GM12873 (cell line): ENCODE measurements around the gene MMRN1.

Experiments
- TF ChIP-seq, protein P1 (sequence below): IDR thresholded peaks from 2 replicates; pipeline ENCODE4 v1.5.1; 2012; ENCODE audit warnings: low read depth, mild to moderate bottlenecking, moderate library complexity, low read length, control low read depth; ENCODE audit not compliant: insufficient read depth; ENCODE audit errors: missing control alignments

The MMRN1 gene, protein sequence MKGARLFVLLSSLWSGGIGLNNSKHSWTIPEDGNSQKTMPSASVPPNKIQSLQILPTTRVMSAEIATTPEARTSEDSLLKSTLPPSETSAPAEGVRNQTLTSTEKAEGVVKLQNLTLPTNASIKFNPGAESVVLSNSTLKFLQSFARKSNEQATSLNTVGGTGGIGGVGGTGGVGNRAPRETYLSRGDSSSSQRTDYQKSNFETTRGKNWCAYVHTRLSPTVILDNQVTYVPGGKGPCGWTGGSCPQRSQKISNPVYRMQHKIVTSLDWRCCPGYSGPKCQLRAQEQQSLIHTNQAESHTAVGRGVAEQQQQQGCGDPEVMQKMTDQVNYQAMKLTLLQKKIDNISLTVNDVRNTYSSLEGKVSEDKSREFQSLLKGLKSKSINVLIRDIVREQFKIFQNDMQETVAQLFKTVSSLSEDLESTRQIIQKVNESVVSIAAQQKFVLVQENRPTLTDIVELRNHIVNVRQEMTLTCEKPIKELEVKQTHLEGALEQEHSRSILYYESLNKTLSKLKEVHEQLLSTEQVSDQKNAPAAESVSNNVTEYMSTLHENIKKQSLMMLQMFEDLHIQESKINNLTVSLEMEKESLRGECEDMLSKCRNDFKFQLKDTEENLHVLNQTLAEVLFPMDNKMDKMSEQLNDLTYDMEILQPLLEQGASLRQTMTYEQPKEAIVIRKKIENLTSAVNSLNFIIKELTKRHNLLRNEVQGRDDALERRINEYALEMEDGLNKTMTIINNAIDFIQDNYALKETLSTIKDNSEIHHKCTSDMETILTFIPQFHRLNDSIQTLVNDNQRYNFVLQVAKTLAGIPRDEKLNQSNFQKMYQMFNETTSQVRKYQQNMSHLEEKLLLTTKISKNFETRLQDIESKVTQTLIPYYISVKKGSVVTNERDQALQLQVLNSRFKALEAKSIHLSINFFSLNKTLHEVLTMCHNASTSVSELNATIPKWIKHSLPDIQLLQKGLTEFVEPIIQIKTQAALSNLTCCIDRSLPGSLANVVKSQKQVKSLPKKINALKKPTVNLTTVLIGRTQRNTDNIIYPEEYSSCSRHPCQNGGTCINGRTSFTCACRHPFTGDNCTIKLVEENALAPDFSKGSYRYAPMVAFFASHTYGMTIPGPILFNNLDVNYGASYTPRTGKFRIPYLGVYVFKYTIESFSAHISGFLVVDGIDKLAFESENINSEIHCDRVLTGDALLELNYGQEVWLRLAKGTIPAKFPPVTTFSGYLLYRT

DNA sequence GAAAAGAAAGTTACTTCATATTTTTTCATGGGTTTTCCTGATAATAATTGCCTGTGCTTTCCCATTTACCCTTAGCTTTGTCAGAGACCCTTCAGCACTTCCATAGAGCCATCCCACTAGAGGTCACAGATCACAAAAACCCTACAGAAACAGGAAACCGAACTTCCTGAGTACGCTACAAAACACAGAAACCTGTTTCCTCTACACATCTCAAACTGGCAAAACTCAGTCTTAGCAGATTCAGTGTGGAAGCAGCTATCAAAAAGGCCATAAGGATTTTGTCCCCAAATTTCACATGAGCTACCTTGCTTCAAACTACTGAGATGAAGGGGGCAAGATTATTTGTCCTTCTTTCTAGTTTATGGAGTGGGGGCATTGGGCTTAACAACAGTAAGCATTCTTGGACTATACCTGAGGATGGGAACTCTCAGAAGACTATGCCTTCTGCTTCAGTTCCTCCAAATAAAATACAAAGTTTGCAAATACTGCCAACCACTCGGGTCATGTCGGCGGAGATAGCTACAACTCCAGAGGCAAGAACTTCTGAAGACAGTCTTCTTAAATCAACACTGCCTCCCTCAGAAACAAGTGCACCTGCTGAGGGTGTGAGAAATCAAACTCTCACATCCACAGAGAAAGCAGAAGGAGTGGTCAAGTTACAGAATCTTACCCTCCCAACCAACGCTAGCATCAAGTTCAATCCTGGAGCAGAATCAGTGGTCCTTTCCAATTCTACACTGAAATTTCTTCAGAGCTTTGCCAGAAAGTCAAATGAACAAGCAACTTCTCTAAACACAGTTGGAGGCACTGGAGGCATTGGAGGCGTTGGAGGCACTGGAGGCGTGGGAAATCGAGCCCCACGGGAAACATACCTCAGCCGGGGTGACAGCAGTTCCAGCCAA is at the start of gene MMRN1:
Gene MMRN1, plus strand, starts transcription at position 206 of the 902 bp plus-strand sequence. Its CDS starts 118 bp downstream, at position 324.
- TF ChIP-seq, protein P1, sequence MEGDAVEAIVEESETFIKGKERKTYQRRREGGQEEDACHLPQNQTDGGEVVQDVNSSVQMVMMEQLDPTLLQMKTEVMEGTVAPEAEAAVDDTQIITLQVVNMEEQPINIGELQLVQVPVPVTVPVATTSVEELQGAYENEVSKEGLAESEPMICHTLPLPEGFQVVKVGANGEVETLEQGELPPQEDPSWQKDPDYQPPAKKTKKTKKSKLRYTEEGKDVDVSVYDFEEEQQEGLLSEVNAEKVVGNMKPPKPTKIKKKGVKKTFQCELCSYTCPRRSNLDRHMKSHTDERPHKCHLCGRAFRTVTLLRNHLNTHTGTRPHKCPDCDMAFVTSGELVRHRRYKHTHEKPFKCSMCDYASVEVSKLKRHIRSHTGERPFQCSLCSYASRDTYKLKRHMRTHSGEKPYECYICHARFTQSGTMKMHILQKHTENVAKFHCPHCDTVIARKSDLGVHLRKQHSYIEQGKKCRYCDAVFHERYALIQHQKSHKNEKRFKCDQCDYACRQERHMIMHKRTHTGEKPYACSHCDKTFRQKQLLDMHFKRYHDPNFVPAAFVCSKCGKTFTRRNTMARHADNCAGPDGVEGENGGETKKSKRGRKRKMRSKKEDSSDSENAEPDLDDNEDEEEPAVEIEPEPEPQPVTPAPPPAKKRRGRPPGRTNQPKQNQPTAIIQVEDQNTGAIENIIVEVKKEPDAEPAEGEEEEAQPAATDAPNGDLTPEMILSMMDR, result no peak

GRCh38 chr4:89847571-89848325 is 46.9 kb upstream of the MMRN1 start:
- TF ChIP-seq, protein P1, result no peak

- TF ChIP-seq, protein P1, result no peak
These were observed 39.4 kb upstream of the MMRN1 start for GRCh38 chr4:89855236-89855635.

GRCh38 chr4:89860971-89861370 is 33.7 kb upstream of the MMRN1 start:
- TF ChIP-seq, protein P1, result no peak

GRCh38 chr4:89863533-89863932 is 31.1 kb upstream of the MMRN1 start:
- TF ChIP-seq, protein P1, result no peak

DNA sequence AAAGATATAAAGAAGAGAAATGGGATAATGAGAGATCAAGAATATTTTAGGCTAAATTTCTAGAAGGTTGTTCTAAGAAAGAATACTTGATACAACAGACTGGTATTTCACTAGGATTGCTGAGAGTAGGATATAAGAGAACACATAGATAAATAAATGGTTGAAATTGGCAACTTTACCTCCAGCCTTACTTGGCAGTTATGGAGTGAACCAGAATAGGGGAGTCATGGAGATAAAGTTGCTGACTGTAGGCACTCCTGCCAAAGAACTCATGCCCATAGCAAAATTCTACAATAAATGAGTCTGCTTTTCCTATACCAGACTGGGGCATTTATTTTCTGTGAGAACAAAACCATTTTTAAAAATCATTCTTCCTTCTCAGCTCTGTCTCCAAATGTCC is 26.4 kb upstream of the MMRN1 start:
- TF ChIP-seq, protein P1, result no peak
